HL-60 (cell line): ENCODE measurements around the gene FRMD5.

Source experiments
- DNase-seq, 2 experiments: peaks; one replicate each; pipeline ENCODE4 v3.0.0-alpha.2; 2010 to 2020; ENCODE audit warnings: low read depth in 1 of 2, low spot score in 1 of 2
- H3K27ac ChIP-seq: fragments of 250-450 bp; sonication (Bioruptor Pico); replicated peaks from 2 replicates; pipeline ENCODE4 v1.5.1; 2020; ENCODE audit warnings: mild to moderate bottlenecking, moderate library complexity
- H3K27me3 ChIP-seq: fragments of 250-450 bp; sonication (Bioruptor Pico); 2 replicates; pipeline ENCODE4 v1.5.1; 2021; ENCODE audit warnings: mild to moderate bottlenecking, moderate library complexity; ENCODE audit not compliant: insufficient read depth, poor library complexity, severe bottlenecking
- H3K4me3 ChIP-seq: replicated peaks from 2 replicates; pipeline ENCODE4 v1.5.1; 2011; ENCODE audit warnings: mild to moderate bottlenecking, control low read depth, low read length; ENCODE audit not compliant: insufficient read depth
- CTCF ChIP-seq: IDR thresholded peaks from one replicate; pipeline ENCODE4 v1.5.1; 2011; ENCODE audit warnings: low read length, control low read depth, inconsistent platforms; ENCODE audit not compliant: insufficient read depth
- GABPA ChIP-seq: IDR thresholded peaks from 2 replicates; pipeline ENCODE4 v1.6.1; 2012; ENCODE audit warnings: low read depth
- POLR2AphosphoS5 ChIP-seq: IDR thresholded peaks from 2 replicates; pipeline ENCODE4 v1.6.1; 2012; ENCODE audit warnings: low read depth
- REST ChIP-seq: IDR thresholded peaks from 2 replicates; pipeline ENCODE4 v1.6.1; 2012; ENCODE audit warnings: low read depth; ENCODE audit not compliant: insufficient replicate concordance
- SPI1 ChIP-seq: IDR thresholded peaks from 2 replicates; pipeline ENCODE4 v1.6.1; 2012; ENCODE audit warnings: low read depth, mild to moderate bottlenecking, borderline replicate concordance

The FRMD5 gene

GRCh38 chr15:44035781-44036699 is 159.0 kb downstream of the FRMD5 start:
- H3K27ac ChIP-seq = no peak overlapping the region
- peaks cover 6% of the 10 kb centered on the region for H3K27me3 ChIP-seq
- no peak for DNase-seq
- TF ChIP-seq SPI1 (no peak), REST (no peak), CTCF (no peak), POLR2AphosphoS5 (no peak), GABPA (no peak)
- no peak overlapping the region for H3K4me3 ChIP-seq

GRCh38 chr15:44034933-44035624 is 160.0 kb downstream of the FRMD5 start:
- no peak overlapping the region for H3K27ac ChIP-seq
- H3K4me3 ChIP-seq = no peak overlapping the region
- DNase-seq = no peak
- H3K27me3 ChIP-seq = peaks cover 6% of the 10 kb centered on the region
- no peak for TF ChIP-seq GABPA
- TF ChIP-seq CTCF = no peak
- no peak for TF ChIP-seq SPI1
- TF ChIP-seq REST = no peak
- TF ChIP-seq POLR2AphosphoS5 = no peak

- TF ChIP-seq CTCF (no peak), SPI1 (no peak), POLR2AphosphoS5 (no peak), GABPA (no peak), REST (no peak)
- no peak overlapping the region for H3K27ac ChIP-seq
- peaks cover 6% of the 10 kb centered on the region for H3K27me3 ChIP-seq
- no peak for DNase-seq
- H3K4me3 ChIP-seq = no peak overlapping the region
Observed at GRCh38 chr15:44034334-44034733, 160.7 kb downstream of the FRMD5 start.
